ENCODE data around the gene TRPM3. TPM values are rescaled to one million over a fixed set of nuclear protein-coding genes. Genes with fewer than 3 reads are reported as not detected.

Gene TRPM3
- total RNA-seq, 1 donor from 2014 or later, result 0.35 TPM

- no peaks in the 10 kb centered on the region for H3K4me1 ChIP-seq
- no peak for TF ChIP-seq CTCF (IDR thresholded peaks at IDR 0.05)
- H3K9me3 ChIP-seq, result no peaks in the 10 kb centered on the region
- no peak overlapping the region for H3K4me3 ChIP-seq
- DNase-seq, result no peak
- intact Hi-C loops (cut with DNase I), result no loop called here
- H3K27ac ChIP-seq, result no peak overlapping the region
- H3K27me3 ChIP-seq, result no peaks in the 10 kb centered on the region
- H3K36me3 ChIP-seq, result no peaks in the 10 kb centered on the region
- no peak for ATAC-seq
Observed at GRCh38 chr9:70901013-70901412, 220.4 kb downstream of the TRPM3 start.

GRCh38 chr9:70893580-70894122, 227.8 kb downstream of the TRPM3 start:
- Histone ChIP-seq H3K4me3 (no peak overlapping the region), H3K27me3 (no peaks in the 10 kb centered on the region), H3K9me3 (no peaks in the 10 kb centered on the region), H3K4me1 (no peaks in the 10 kb centered on the region), H3K27ac (no peak overlapping the region), H3K36me3 (no peaks in the 10 kb centered on the region)
- DNase-seq (no peak), ATAC-seq (no peak)
- intact Hi-C loops (cut with DNase I), result no loop called here
- TF ChIP-seq CTCF (IDR thresholded peaks at IDR 0.05), result no peak

GRCh38 chr9:70888471-70888870, 232.9 kb downstream of the TRPM3 start:
- no peak for TF ChIP-seq CTCF (IDR thresholded peaks at IDR 0.05)
- ATAC-seq (no peak), DNase-seq (no peak)
- Histone ChIP-seq H3K36me3 (no peaks in the 10 kb centered on the region), H3K27ac (no peak overlapping the region), H3K4me3 (no peak overlapping the region), H3K27me3 (no peaks in the 10 kb centered on the region), H3K4me1 (no peaks in the 10 kb centered on the region), H3K9me3 (no peaks in the 10 kb centered on the region)
- intact Hi-C loops (cut with DNase I), result no loop called here

GRCh38 chr9:70887826-70888225, 233.6 kb downstream of the TRPM3 start:
- Histone ChIP-seq H3K4me3 (no peak overlapping the region), H3K27me3 (no peaks in the 10 kb centered on the region), H3K36me3 (no peaks in the 10 kb centered on the region), H3K4me1 (no peaks in the 10 kb centered on the region), H3K9me3 (no peaks in the 10 kb centered on the region), H3K27ac (no peak overlapping the region)
- intact Hi-C loops (cut with DNase I), result no loop called here
- no peak for TF ChIP-seq CTCF (IDR thresholded peaks at IDR 0.05)
- ATAC-seq, result no peak
- DNase-seq, result no peak

GRCh38 chr9:70883963-70884793, 237.2 kb downstream of the TRPM3 start:
- no peaks in the 10 kb centered on the region for H3K4me1 ChIP-seq
- intact Hi-C loops (cut with DNase I), result no loop called here
- TF ChIP-seq CTCF (IDR thresholded peaks at IDR 0.05), result no peak
- no peak overlapping the region for H3K4me3 ChIP-seq
- DNase-seq, result no peak
- H3K36me3 ChIP-seq, result no peaks in the 10 kb centered on the region
- H3K27ac ChIP-seq, result no peak overlapping the region
- no peaks in the 10 kb centered on the region for H3K27me3 ChIP-seq
- ATAC-seq, result no peak
- no peaks in the 10 kb centered on the region for H3K9me3 ChIP-seq

Measured in upper lobe of right lung (tissue), 1 donor.